BLaER1 (cell line): ENCODE measurements around the gene WHAMM.

Experiments used
- H3K27ac ChIP-seq: shearing (Covaris generic); formaldehyde crosslinking; 2 replicates; pipeline ENCODE4 v1.8.1; 2022
- H3K27me3 ChIP-seq: shearing (Covaris generic); formaldehyde crosslinking; 2 replicates; pipeline ENCODE4 v1.8.1; 2022
- H3K36me3 ChIP-seq: shearing (Covaris generic); formaldehyde crosslinking; 2 replicates; pipeline ENCODE4 v1.8.1; 2022
- H3K4me1 ChIP-seq: shearing (Covaris generic); formaldehyde crosslinking; 2 replicates; pipeline ENCODE4 v1.8.1; 2022
- H3K4me2 ChIP-seq: shearing (Covaris generic); formaldehyde crosslinking; 2 replicates; pipeline ENCODE4 v1.8.1; 2022
- H3K4me3 ChIP-seq: shearing (Covaris generic); formaldehyde crosslinking; 2 replicates; pipeline ENCODE4 v1.8.1; 2022
- H3K9ac ChIP-seq: shearing (Covaris generic); formaldehyde crosslinking; 2 replicates; pipeline ENCODE4 v1.8.1; 2022
- H3K9me3 ChIP-seq: shearing (Covaris generic); formaldehyde crosslinking; 2 replicates; pipeline ENCODE4 v1.8.1; 2022
- H4K20me1 ChIP-seq: shearing (Covaris generic); formaldehyde crosslinking; 2 replicates; pipeline ENCODE4 v1.8.1; 2022
- Cebpa-rat ChIP-seq: shearing (Covaris generic); IDR thresholded peaks from 2 replicates; pipeline ENCODE4 v1.8.1; 2022

The WHAMM gene

DNA sequence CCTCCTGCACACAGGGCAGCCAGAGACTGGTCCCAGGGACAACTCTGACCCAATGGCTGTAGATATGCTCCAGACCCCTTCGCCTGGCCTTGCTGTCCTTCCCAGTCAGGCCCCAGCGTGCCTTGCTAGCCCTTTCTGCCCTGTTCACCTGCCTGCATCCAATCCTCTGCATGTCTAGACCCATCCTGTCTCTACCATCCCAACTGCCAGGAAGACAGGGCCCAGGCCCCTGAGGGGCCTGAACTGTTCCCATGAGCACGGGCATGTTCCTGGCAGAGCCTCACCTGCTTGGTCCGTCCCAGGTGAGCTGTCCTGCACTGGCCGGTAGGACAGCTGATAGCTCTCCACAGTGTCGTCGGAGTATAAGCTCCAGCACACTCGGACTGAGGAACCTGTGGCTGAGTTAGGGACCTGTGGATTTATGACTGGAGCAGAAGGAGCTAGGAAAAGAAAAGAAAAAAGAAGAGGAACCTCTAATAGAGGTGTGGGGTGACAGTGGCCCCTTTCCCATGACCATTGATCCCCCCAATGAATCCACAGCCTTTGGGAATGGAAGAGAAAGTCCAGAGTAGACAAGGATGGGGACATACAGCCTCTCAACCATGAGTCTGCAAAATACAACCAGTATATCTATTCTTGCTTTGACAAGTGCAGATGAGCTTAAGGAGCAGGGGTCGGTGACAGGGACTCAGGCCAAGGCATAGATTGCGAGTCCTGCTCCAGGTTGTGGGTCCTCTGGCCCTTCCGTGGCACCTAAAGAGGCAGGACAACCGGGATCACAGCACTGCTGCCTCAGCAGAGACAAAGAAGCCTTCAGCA, 37.4 kb upstream of the WHAMM start:
- peaks cover 8% of the 10 kb centered on the region for H3K36me3 ChIP-seq
- H4K20me1 ChIP-seq = no peaks in the 10 kb centered on the region
- no peak overlapping the region for H3K9ac ChIP-seq
- H3K9me3 ChIP-seq = no peaks in the 10 kb centered on the region
- no peak overlapping the region for H3K27ac ChIP-seq
- H3K4me1 ChIP-seq = no peaks in the 10 kb centered on the region
- no peak overlapping the region for H3K4me2 ChIP-seq
- H3K27me3 ChIP-seq = no peaks in the 10 kb centered on the region
- no peak for TF ChIP-seq Cebpa-rat
- no peak overlapping the region for H3K4me3 ChIP-seq

DNA sequence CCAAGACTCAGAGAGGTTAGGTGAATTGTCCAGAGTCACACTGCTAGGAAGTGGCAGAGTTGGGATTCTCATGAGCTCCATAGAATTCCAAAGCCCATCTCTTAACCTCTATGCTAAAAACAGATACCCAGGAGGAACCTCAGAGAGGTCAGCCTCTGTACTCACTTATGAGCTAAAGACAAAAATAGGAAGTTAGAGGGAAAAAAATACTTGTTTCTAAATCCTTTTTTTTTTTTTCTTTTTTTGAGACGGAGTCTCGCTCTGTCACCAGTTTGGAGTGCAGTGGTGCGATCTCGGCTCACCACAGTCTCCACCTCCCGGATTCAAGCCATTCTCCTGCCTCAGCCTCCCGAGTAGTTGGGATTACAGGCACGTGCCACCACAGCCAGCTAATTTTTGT, 34.9 kb upstream of the WHAMM start:
- TF ChIP-seq Cebpa-rat = no peak
- no peak overlapping the region for H3K4me3 ChIP-seq

DNA sequence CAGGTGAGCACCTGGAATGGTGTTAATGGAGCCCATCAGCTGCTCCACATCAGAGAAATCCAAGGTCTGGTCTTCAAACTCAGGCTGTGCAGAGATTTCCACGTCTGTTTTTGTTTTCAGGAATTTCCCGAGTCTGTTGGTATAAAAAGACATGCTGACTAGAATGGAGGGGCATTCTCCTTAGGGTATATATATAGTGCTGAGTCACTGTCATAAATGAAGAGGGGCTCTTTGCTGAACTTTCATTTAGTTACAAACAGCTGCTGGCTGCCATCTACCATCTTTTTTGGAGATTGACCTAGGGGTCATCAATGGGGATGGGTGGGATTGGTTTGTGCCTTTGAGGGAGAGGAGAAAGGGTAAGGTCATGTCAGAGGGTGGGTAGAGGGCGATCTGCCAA, 30.7 kb upstream of the WHAMM start:
- no peak overlapping the region for H3K9ac ChIP-seq
- no peak overlapping the region for H3K27ac ChIP-seq
- TF ChIP-seq Cebpa-rat = no peak
- no peak overlapping the region for H3K4me3 ChIP-seq
- no peak overlapping the region for H3K4me2 ChIP-seq
- no peaks in the 10 kb centered on the region for H3K27me3 ChIP-seq
- no peaks in the 10 kb centered on the region for H3K9me3 ChIP-seq
- no peaks in the 10 kb centered on the region for H3K4me1 ChIP-seq
- no peaks in the 10 kb centered on the region for H3K36me3 ChIP-seq
- H4K20me1 ChIP-seq = no peaks in the 10 kb centered on the region

More for the DNA sequence above, 34.9 kb upstream of the WHAMM start:
- Histone ChIP-seq H3K27me3 (no peaks in the 10 kb centered on the region), H4K20me1 (no peaks in the 10 kb centered on the region), H3K9ac (no peak overlapping the region), H3K36me3 (no peaks in the 10 kb centered on the region), H3K9me3 (no peaks in the 10 kb centered on the region), H3K4me2 (no peak overlapping the region), H3K27ac (no peak overlapping the region), H3K4me1 (no peaks in the 10 kb centered on the region)

DNA sequence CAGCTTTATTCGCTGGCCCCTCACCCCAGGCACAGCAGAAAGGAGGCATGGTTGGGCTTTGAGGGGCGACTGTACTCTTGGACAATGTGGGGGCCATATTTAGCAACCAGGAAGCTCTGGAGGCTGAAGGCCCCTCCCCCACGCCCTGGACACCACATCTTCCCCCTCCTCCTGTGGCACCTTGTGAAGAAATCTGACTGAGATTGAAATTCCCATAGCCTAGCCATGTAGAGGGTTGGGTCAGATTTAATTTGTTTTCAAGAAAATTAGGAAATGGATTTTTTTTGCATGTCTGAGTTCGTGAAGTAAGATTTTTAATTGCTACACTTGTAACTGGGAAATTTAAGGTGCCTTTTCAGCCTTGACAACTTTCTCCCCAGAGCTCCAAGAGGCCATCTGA, 28.1 kb upstream of the WHAMM start:
- Histone ChIP-seq H3K36me3 (no peaks in the 10 kb centered on the region), H3K4me2 (no peak overlapping the region), H4K20me1 (no peaks in the 10 kb centered on the region), H3K4me1 (no peaks in the 10 kb centered on the region), H3K4me3 (no peak overlapping the region), H3K9me3 (no peaks in the 10 kb centered on the region), H3K9ac (no peak overlapping the region), H3K27ac (no peak overlapping the region), H3K27me3 (no peaks in the 10 kb centered on the region)
- TF ChIP-seq Cebpa-rat = no peak

DNA sequence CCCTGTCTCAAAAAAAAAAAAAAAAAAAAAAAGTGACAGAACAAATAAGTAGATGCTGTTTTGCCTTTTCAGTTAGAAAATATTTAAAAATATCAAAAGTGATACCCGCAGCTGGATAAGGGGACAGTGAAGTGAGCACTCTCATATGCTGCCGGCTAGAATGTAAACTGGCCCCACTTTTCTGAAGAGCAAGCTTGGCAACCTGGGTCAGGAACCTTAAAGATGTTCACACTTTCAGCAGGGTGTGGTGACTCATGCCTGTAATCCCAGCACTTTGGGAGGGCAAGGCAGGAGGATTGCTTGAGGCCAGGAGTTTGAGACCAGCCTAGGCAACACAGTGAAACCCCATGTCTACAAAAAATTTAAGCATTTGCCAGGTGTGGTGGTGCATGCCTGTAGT, 20.9 kb upstream of the WHAMM start:
- no peaks in the 10 kb centered on the region for H3K36me3 ChIP-seq
- H3K4me3 ChIP-seq = no peak overlapping the region
- no peaks in the 10 kb centered on the region for H4K20me1 ChIP-seq
- H3K4me2 ChIP-seq = no peak overlapping the region
- no peak overlapping the region for H3K9ac ChIP-seq
- TF ChIP-seq Cebpa-rat = no peak
- no peak overlapping the region for H3K27ac ChIP-seq
- no peaks in the 10 kb centered on the region for H3K9me3 ChIP-seq
- H3K27me3 ChIP-seq = no peaks in the 10 kb centered on the region
- no peaks in the 10 kb centered on the region for H3K4me1 ChIP-seq

DNA sequence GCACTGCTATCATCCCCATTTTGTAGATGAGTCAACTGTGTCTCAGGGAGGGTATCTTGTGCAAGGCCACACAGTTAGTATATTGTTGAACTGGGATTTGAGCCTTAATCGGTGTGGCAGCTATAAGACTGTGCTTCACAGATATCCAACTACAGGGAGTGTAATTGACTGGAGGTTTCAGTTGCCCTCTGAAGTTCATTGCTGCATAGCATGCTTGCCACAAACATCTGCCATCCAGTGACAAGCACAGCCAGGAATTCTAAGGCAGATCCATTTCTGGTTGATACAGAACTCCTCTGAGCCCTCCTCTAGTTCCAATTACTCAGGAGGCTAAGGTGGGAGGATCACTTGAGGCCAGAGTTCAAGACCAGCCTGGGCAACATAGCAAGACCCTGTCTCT, 19.9 kb upstream of the WHAMM start:
- Histone ChIP-seq H3K27ac (no peak overlapping the region), H3K36me3 (no peaks in the 10 kb centered on the region), H3K9ac (no peak overlapping the region), H3K27me3 (no peaks in the 10 kb centered on the region), H3K9me3 (no peaks in the 10 kb centered on the region), H3K4me2 (no peak overlapping the region), H4K20me1 (no peaks in the 10 kb centered on the region), H3K4me3 (no peak overlapping the region), H3K4me1 (no peaks in the 10 kb centered on the region)
- no peak for TF ChIP-seq Cebpa-rat

DNA sequence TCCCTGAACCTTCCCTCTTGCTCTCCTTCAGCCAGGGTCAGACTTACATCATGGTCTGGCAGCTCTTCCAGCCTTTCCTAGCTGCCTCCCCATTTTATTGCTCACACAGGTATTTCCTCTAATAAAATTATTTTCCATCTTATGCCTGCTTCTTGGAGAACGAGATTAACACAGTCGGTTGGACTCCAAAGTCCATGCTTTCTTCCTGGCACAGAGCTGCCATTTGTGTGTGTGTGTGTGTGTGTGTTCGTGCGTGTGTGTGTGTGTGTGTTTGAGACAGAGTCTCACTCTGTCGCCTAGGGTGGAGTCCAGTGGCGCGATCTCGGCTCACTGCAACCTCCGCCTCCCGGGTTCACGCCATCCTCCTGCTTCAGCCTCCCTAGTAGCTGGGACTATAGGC, 19.1 kb upstream of the WHAMM start:
- H3K9me3 ChIP-seq = no peaks in the 10 kb centered on the region
- no peaks in the 10 kb centered on the region for H3K36me3 ChIP-seq
- H3K27ac ChIP-seq = no peak overlapping the region
- H3K27me3 ChIP-seq = no peaks in the 10 kb centered on the region
- no peak overlapping the region for H3K4me2 ChIP-seq
- TF ChIP-seq Cebpa-rat = no peak
- no peak overlapping the region for H3K9ac ChIP-seq
- H3K4me1 ChIP-seq = no peaks in the 10 kb centered on the region
- H3K4me3 ChIP-seq = no peak overlapping the region
- H4K20me1 ChIP-seq = no peaks in the 10 kb centered on the region

DNA sequence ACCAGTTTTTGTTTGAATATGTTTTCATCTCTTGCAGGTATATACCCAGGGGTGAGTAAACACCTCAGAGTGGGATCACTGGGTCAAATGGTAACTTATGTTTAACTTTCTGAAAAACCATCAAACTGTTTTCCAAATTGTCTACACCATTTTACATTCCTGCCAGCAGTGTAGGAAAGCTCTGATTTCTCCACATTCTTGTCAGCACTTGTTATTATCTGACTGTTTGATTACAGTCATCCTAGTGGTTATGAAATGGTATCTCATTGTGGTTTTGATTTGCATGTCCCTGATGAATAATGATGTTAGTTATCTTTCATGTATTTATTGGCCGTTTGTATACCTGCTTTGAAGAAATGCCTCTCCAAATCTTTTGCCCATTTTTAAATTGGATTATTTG, 17.4 kb upstream of the WHAMM start:
- H3K36me3 ChIP-seq = no peaks in the 10 kb centered on the region
- no peaks in the 10 kb centered on the region for H4K20me1 ChIP-seq
- no peak for TF ChIP-seq Cebpa-rat
- no peaks in the 10 kb centered on the region for H3K9me3 ChIP-seq
- no peak overlapping the region for H3K9ac ChIP-seq
- H3K27ac ChIP-seq = no peak overlapping the region
- no peak overlapping the region for H3K4me3 ChIP-seq
- H3K4me1 ChIP-seq = no peaks in the 10 kb centered on the region
- H3K4me2 ChIP-seq = no peak overlapping the region
- no peaks in the 10 kb centered on the region for H3K27me3 ChIP-seq

DNA sequence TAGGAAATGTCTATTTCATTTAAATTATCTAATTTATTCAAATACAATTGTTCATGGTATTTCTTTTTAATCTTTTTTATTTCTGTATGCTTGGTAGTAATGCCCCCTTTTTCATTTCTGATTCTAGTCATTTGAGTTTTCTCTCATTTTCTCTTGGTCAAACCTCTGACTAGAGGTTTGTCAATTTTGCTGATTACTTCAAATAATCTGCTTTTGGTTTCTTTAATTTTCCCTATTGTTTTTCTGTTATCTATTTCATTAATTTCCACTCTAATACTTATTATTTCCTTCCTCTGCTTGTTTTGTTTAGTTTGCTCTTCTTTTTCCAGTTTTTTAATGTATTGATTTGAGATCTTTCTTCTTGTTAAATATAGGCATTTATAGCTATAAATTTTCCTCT, 15.7 kb upstream of the WHAMM start:
- Histone ChIP-seq H3K27me3 (no peaks in the 10 kb centered on the region), H3K4me1 (no peaks in the 10 kb centered on the region), H3K36me3 (no peaks in the 10 kb centered on the region), H3K4me3 (no peak overlapping the region), H4K20me1 (no peaks in the 10 kb centered on the region), H3K4me2 (no peak overlapping the region), H3K9me3 (no peaks in the 10 kb centered on the region), H3K9ac (no peak overlapping the region), H3K27ac (no peak overlapping the region)
- TF ChIP-seq Cebpa-rat = no peak

DNA sequence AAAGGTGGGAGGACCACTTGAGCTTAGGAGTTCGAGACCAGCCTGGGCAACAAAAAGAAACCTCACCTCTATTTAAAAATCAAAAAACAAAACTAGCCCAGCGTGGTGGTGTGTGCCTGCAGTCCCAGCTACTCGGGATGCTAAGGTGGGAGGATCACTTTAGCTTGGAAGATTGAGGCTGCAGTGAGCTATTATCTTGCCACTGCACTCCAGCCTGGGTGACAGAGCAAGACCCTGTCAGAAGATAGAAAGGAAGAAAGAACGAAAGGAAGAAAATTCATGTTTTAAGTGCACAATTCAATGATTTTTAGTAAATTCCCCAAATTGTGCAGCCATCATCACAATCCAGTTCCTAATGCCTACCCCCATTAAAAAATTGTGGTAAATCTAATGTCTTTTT, 11.3 kb upstream of the WHAMM start:
- Histone ChIP-seq H3K27me3 (no peaks in the 10 kb centered on the region), H3K27ac (no peak overlapping the region), H3K36me3 (no peaks in the 10 kb centered on the region), H3K9ac (no peak overlapping the region), H3K4me1 (no peaks in the 10 kb centered on the region), H3K4me2 (no peak overlapping the region), H4K20me1 (no peaks in the 10 kb centered on the region), H3K9me3 (no peaks in the 10 kb centered on the region), H3K4me3 (no peak overlapping the region)
- no peak for TF ChIP-seq Cebpa-rat
